Kasumi-1 (cell line): ENCODE results near the gene SESTD1.
"Not testable (repeated sequence)": the region's sequence is repeated elsewhere in the genome, so short reads cannot be mapped to it uniquely, and the experiment has no call there.

Experiments
- DNase-seq, 2 experiments: peaks; one replicate each; lab custom pipeline; 2025; lab: John Stamatoyannopoulos, UW

Gene SESTD1

DNA sequence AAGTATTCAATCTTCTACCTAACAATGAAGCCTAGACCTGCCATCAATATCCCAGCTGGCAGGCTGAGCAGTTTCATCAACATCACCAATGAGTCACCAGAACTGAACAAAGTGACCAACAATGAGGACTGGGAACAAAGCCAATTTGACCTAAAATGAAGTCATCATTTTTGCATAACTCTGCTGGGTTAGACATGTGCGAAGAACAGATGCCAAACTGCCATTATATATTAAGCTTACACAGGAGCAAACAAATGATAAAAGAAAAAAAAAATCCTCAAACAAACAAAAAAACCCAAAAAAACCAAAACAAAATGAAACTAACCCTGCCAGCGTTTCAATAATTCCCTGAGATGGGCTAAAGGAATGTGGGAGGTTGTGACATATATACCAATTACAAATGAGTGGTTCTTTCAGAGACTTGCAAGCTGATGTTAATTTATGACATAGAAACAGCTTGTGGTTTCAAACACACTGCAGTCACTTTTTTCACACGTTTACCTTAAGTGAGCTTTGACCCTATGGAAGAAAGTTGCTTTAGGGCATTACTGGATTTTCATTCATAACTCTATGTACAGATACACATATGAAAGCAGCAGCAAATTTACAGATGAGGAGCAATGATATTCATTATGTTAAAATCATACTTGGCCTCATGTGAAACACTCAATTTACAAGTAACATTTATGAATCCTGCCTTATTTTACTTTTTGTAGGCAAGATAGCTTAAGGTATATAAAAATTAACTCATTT, 157.8 kb downstream of the SESTD1 start:
- no peak for DNase-seq

DNA sequence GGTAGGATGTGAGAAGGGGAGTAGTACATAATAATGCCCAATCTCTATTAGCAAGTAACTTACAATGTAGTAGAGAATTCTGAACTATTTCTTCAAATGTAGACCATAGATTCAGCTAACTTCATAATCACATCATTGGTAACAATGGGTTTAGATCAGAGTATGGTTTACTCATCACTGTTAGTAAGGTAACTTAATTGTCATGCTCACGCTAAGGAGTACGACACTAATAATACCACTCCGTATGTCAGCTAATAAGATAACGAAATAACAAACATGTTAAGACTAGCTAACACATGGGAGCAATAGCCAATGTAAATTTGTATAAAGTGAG, 158.3 kb downstream of the SESTD1 start:
- no peak for DNase-seq

DNA sequence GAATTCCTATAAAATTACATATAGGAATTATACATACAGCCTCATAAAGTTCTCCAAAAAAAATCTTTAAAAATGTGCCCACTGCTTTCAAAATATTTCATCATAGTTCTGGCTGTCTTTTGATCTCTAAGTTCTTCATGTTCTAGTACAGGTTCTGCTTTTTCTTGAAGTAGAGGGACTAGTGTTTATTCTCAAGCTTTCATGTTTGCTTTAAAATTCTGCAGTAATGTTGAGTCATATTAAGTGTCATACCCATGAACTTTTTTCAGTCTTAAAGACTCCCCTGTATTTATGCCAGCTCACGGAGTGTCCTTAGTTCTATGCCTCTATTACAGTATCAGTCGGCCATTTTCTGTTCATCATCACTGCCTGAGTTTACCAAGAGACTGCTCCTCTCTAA, 159.9 kb downstream of the SESTD1 start:
- peak; percentile 30 to 59 for DNase-seq

DNA sequence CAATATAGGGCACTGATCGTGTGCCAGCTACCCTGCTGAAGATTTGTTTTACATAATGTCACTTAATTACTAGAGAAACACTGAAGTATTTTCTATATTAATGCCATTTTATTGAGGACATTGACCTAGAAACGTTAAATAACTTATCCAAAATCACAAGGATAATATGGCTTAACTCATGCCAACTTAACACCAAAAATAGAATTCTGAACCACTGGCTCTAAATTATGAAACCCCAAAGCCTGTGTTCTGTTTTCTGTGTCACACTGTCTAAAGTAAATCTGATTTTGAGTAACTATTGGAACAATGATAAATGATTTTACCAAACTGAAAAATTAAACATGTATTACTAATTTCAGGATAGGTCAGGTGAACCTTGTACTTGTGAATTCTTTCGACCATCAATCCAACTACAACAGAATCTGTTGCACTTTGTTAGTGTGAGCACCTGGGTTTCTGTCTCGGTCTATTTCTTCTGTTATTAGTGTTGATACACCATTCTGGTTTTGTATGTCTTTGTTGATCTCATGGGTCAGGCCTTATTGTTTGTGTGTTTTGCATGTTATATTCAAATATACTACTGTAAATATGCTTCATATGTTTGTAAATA, 166.4 kb downstream of the SESTD1 start:
- no peak for DNase-seq

DNA sequence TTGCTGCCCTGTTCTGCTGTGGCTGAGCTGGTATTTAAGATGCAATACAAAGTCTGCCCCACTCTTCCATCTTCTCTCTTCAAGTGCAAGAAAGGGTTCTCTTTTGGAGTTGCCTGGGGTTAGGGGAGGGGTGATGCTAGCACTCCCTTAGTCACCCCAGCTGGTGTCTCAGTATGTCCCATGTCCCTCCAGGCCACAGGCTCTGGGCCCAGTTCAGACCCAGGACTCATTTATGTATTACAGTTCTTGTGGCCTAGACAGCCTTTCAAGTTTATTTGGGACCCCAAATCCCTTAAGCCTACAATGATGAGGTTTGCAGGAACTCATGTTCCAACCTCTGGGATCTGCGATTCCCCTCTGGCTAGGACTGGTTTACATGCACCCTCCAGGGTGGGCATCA, 167.5 kb downstream of the SESTD1 start:
- DNase-seq = no peak

DNA sequence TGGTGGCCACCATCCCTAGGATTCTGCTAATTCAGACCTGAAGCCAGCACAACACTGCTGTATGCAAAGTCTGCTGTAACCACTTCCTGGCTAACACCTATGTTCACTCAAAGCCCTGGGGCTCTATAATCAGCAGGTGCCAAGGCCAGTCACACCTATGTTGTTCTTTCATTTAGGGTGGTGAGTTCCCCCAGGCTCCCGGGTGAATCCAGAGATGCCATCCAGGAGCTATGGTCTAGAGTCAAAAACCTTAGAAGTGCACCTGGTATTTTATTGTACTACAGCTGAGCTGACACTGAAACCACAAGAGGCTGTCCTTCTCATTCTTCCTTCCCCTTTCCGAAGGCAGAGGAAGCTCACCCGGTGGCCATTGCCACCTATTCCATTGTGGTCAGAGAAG, 168.5 kb downstream of the SESTD1 start:
- DNase-seq = peak; percentile 56 to 60

DNA sequence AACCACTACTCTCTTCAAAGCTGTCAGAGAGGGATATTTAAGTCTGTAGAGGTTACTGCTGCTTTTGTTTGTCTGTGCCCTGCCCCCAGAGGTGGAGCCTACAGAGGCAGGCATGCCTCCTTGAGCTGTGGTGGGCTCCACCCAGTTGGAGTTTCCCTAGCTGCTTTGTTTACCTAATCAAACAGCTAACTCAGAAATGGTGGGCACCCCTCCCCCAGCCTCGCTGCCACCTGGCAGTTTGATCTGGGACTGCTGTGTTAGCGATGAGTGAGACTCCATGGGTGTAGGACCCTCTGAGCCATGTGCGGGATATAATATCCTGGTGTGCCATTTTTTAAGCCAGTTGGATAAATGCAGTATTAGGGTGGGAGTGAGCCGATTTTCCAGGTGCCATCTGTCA, 171.7 kb downstream of the SESTD1 start:
- not testable (repeated sequence) for DNase-seq

DNA sequence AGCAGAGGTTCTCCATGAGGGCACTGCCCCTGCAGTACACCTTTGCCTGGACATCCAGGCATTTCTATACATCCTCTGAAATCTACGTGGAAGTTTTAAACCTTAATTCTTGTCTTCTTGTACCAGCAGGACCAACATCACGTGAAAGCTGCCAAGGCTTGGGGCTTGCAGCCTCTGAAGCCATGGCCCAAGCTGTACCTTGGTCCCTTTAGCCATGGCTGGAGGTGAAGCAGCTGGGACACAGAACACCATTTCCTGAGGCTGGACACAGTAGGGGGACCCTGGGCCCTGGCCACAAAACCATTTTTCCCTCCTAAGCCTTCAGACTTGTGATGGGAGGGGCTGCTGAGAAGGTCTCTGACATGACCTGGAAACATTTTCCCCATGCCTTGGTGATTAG, 181.9 kb downstream of the SESTD1 start:
- no peak for DNase-seq

DNA sequence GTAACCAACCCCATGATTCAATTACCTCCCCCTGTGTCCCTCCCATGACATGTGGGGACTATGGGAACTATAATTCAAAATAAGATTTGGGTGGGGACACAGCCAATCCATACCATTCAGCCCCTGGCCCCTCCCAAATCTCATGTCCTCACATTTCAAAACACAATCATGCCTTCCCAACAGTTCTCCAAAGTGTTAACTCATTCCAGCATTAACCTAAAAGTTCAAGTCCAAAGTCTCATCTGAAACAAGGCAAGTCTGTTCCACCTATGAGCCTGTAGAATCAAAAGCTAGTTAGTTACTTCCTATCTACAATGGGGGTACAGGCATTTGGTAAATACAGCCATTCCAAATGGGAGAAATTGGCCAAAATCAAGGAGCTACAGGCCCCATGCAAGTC, 182.7 kb downstream of the SESTD1 start:
- no peak for DNase-seq

DNA sequence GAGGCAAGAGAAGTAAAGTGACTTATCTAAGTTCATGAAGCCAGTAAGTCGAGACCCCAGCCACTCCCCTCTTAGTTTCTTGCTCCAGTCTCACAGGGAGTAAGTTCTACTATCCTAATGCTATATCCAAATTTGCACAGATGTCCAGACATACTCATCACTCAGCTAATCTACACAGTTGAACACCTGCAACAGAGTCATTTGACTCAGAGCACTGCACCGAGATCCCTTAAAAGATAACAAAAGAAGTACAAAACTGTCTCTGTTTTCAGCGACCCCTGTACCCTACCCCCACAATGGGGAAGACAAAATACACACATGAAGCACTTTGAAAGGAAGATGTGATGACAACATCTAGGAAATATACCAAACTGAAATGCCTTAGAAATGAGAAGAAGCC, 192.1 kb downstream of the SESTD1 start:
- no peak for DNase-seq

DNA sequence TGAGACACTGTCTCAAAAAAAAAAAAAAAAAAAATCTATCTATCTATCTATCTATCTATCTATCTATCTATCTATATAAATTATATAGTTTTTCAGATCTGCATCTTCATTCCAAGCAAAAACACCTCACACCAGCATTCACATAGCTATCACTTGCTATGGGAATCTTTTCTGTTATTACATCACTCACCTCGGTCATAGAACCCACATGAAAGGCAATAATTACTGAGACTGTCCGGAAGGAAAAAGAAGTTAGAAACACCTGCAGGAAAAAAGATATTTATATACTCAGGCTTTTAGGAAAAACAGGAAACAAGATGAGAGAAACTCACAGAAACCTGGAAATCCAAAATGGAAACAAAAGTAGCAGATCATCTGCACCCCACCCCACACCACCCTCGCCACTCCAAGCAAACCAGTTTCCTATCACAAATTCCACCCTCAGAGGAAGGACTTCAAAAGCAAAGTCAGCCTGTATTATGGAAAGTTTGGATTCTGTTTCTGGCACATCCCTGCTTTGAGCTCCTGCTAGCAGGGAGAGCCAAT, 192.7 kb downstream of the SESTD1 start:
- no peak for DNase-seq

DNA sequence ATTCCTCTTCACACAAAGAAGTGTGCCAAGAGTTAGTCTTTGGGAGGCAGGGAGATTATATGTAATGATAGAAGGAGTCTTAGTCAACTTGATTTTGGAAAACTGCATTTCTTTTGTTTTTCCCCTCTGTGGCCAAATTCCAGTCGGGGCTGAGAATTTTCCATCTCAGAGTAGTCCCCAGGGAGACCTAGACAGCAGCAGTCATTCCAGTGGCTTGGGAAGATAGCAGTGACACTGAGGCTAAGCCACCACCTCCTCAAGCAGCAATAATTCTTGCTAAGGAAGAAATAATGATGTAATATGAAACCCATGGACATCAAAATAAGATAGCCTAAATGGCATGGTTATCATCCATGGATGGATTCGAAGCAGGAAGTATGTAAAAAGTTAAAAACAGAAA, 193.7 kb downstream of the SESTD1 start:
- DNase-seq = no peak

DNA sequence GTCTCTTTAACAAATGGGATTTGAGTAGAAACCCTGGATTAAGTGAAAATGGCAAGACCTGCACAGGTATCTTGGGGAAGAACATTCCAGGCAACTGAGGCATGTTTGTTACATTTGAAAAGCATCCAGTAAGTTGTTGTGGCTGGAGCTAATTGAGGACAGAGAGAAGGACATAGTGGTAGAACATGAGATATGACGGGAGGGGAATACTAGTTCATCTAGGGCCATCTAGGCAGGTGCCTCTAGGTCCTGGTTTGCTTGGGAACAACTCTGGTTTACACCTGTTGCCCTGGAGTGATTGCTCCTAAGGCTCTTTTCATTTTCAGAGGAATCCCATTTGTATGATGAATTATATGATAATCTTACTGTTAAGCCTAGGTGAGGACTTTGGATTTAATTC, 194.9 kb downstream of the SESTD1 start:
- DNase-seq = no peak

DNA sequence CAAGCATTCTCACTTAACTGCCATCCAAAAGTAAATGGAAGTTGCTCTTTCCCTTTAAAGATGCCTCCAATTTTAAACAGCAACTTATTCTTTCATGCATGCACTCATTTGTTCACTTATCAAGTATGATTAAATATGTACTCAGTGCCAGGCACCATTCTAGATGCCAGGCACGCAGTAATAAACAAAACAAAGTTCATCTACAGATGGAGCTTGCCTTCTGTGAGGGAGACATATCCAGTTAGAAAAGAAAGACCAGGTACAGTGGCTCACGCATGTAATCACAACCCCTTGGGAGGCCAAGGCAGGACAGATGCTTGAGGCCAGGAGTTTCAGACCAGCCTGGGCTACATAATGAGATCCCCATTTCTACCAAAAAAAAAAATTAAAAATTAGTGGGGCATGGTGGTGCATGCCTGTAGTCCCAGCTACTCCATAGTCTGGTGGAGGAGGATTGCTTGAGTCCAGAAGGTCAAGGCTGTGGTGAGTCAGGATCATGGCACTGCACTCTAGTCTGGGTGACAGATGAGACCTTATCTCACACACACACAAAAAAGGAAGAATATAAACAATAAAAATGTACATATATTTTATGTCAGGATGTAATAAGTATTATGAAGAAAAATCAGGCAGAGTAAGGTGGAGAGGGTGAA, 195.5 kb downstream of the SESTD1 start:
- no peak for DNase-seq

DNA sequence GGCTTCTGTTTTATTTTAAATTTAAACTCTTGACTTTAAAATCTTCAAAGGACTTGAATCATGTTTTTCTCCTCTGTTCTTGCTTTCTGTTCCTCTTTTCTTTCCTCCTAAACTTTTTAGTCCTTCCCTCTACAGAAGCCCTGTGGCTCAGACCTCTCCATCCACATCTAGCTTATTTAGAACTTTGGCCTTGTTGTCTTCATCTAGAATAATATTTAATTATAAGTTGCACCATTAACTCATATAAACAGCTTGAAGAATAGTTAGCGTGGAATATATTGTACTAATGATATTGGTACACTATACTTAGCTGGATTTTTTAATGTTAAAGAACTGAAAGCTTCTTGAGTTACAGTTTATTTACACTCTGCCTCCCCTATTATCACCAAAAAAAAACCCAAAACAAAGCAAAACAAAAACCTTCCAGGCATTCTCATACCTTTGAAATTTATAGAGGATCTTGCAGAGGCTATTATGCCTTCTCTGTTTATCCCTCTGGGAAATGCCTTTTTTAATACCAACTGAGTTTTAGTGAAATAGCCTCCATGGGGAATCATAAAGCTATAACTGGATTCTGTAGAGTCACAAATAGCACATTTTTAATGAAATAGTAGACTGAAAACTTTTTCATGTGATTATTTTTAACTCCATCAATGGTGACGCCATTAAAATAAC, 205.5 kb downstream of the SESTD1 start:
- peak in 1 of 2 experiments; percentile 13 for DNase-seq

DNA sequence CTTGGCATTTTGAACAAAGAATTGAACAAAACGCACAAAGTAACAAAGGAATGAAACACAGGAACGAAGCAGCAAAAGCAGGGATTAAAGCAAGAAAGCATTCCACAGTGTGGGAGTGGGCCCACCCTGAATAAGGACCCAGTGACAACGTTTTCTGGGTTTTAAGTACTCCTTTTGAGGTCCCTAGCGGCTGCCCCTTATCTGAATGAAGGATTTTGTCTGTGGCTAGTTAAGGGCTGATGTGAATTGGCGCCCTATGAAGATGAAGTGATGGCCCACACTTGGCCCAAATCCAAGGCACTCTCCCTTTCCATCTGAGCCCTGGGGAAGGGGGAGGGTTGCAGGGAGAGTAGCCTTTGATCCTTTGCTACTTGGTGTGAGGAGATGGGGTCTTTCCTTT, 206.9 kb downstream of the SESTD1 start:
- no peak for DNase-seq

DNA sequence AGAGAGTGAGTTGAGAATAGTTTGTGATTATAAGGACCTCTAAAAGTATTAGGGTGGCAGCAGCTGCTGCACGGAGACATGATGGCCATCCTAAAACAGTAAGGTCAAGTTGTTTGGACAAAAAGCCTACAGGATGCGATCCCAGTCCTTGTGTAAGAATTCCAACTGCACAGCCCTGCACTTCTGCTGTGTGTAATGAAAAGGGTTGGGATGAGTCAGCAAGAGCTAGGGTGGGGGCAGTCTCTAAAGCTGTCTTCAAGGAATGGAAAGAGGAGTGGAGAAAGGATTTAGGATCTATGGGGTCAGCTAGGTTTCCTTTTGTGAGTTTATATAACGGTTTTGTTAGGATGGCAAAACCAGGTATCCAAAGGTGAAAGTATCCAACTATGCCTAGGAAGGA, 211.1 kb downstream of the SESTD1 start:
- not testable (repeated sequence) for DNase-seq
